Endothelial cell of umbilical vein (primary cell): ENCODE measurements around the gene SPEF2. TPM values are rescaled to one million over a fixed set of nuclear protein-coding genes. Genes with fewer than 3 reads are reported as not detected.

Experiments
- BruUV-seq: library from RNA; stranded (reverse); fragments of 400-500 nt; replicated peaks from 2 replicates; lab custom pipeline; 2021; lab: Mats Ljungman, UMichigan
- CTCF ChIA-PET: fragments of 300-600, 350-600 bp; sonication (Branson Sonifier 250); formaldehyde crosslinking; loops from one replicate; lab custom pipeline; 2021; ENCODE audit warnings: antibody characterized with exemption, inconsistent platforms; lab: Charles Lee
- POLR2A ChIA-PET: fragments of 300-600, 350-600 bp; sonication (Branson Sonifier 250); formaldehyde crosslinking; loops from one replicate; lab custom pipeline; 2021; ENCODE audit warnings: antibody characterized with exemption, inconsistent platforms; lab: Charles Lee
- DNase-seq: peaks from one replicate; pipeline ENCODE4 v3.0.0-alpha.2; 2011; ENCODE audit warnings: low read depth, low spot score
- FAIRE-seq: peaks from 2 replicates; lab custom pipeline; 2011; peaks lifted over from hg19 to GRCh38; lab: Jason Lieb, UNC
- H2AFZ ChIP-seq: 2 replicates; pipeline ENCODE4 v1.6.0; 2012; ENCODE audit warnings: low read depth, low read length, control low read depth, inconsistent platforms
- H3K27ac ChIP-seq: 2 replicates; pipeline ENCODE4 v1.5.1; 2011; ENCODE audit warnings: low read depth, mild to moderate bottlenecking, control low read depth, low read length, moderate library complexity; ENCODE audit not compliant: insufficient read depth
- H3K27me3 ChIP-seq, 2 experiments: 2 replicates each; pipeline versions ENCODE4 v1.6.0 to v1.6.1; 2011; ENCODE audit warnings: low read length in 2 of 2, mixed read lengths in 1 of 2; ENCODE audit not compliant: control insufficient read depth in 2 of 2, insufficient read depth in 2 of 2
- H3K36me3 ChIP-seq, 2 experiments: 2 replicates in 1 of 2; 3 replicates in 1 of 2; pipeline ENCODE4 v1.5.1; 2011; ENCODE audit warnings: low read length in 2 of 2, mild to moderate bottlenecking in 1 of 2, moderate library complexity in 1 of 2; ENCODE audit not compliant: control insufficient read depth in 2 of 2, insufficient read depth in 2 of 2; ENCODE audit errors: extremely low read depth in 1 of 2
- H3K4me1 ChIP-seq: 3 replicates; pipeline ENCODE4 v1.5.1; 2011; ENCODE audit warnings: mild to moderate bottlenecking, low read length; ENCODE audit not compliant: control insufficient read depth, insufficient read depth; ENCODE audit errors: extremely low read depth
- H3K4me2 ChIP-seq: 2 replicates; pipeline ENCODE4 v1.6.1; 2011; ENCODE audit warnings: low read length, control low read depth, mixed read lengths; ENCODE audit not compliant: insufficient read depth
- H3K4me3 ChIP-seq, 3 experiments: fragments of 200-600 bp in 1 of 3; sonication (generic), shearing (Covaris generic) in 1 of 3; replicated peaks in 1 of 3; 2 replicates each; pipeline ENCODE4 v1.5.1; 2011 to 2016; ENCODE audit warnings: control low read depth in 3 of 3, low read length in 3 of 3, mild to moderate bottlenecking in 2 of 3, inconsistent platforms in 1 of 3, low read depth in 1 of 3, moderate library complexity in 1 of 3; ENCODE audit not compliant: insufficient read depth in 1 of 3
- H3K79me2 ChIP-seq: 2 replicates; pipeline ENCODE4 v1.6.0; 2012; ENCODE audit warnings: low read length, inconsistent platforms; ENCODE audit not compliant: control insufficient read depth, insufficient read depth
- H3K9ac ChIP-seq: replicated peaks from 2 replicates; pipeline ENCODE3; 2011; ENCODE audit warnings: low read length, control low read depth; ENCODE audit not compliant: insufficient read depth; ENCODE audit errors: extremely low read depth
- H3K9me1 ChIP-seq: replicated peaks from 3 replicates; pipeline ENCODE4 v1.6.0; 2011; ENCODE audit warnings: mild to moderate bottlenecking, low read length; ENCODE audit not compliant: control insufficient read depth, insufficient read depth; ENCODE audit errors: extremely low read depth
- H3K9me3 ChIP-seq: replicated peaks from 2 replicates; pipeline ENCODE4 v1.5.1; 2012; ENCODE audit warnings: low read length, inconsistent platforms; ENCODE audit not compliant: control insufficient read depth, insufficient read depth
- H4K20me1 ChIP-seq: replicated peaks from 2 replicates; pipeline ENCODE3; 2011; ENCODE audit warnings: mild to moderate bottlenecking, low read length; ENCODE audit not compliant: control insufficient read depth, insufficient read depth; ENCODE audit errors: extremely low read depth
- CTCF ChIP-seq, 2 donors: IDR thresholded peaks; 1 replicate in 1 of 2; 2 replicates in 1 of 2; pipeline ENCODE4 v1.5.1; 2011; ENCODE audit warnings: low read length in 2 of 2, mild to moderate bottlenecking in 2 of 2, moderate library complexity in 2 of 2, control low read depth in 1 of 2, inconsistent platforms in 1 of 2, low read depth in 1 of 2; ENCODE audit not compliant: insufficient read depth in 1 of 2; ENCODE audit errors: extremely low read depth in 1 of 2
- EZH2 ChIP-seq: IDR thresholded peaks from 2 replicates; pipeline ENCODE4 v1.6.1; 2012; ENCODE audit warnings: borderline replicate concordance, low read depth, mild to moderate bottlenecking, moderate library complexity, low read length, inconsistent platforms; ENCODE audit not compliant: severe bottlenecking
- JUN ChIP-seq: IDR thresholded peaks from 2 replicates; pipeline ENCODE4 v1.6.1; 2011; ENCODE audit warnings: borderline replicate concordance, low read depth; ENCODE audit not compliant: insufficient read length, insufficient read depth
- MAX ChIP-seq: IDR thresholded peaks from 2 replicates; pipeline ENCODE4 v1.6.1; 2011; ENCODE audit not compliant: insufficient read depth, insufficient read length
- MYC ChIP-seq: IDR thresholded peaks from one replicate; pipeline ENCODE4 v1.6.1; 2011; ENCODE audit warnings: mild to moderate bottlenecking, low read depth, low read length
- POLR2AphosphoS5 ChIP-seq: IDR thresholded peaks from 2 replicates; pipeline ENCODE4 v1.6.1; 2012; ENCODE audit warnings: low read depth, mild to moderate bottlenecking, control low read depth, low read length, moderate library complexity; ENCODE audit not compliant: insufficient read depth
- dilution Hi-C: fragments of 300-500 bp; cut with MboI; formaldehyde crosslinking; loops from one replicate; pipeline ENCODE4 v1.15.0; 2019; ENCODE audit warnings: low sequenced_read_pairs; ENCODE audit not compliant: extremely low pct_ligation_motif_present
- intact Hi-C: fragments of 100-400 bp; cut with micrococcal nuclease; formaldehyde crosslinking; loops from one replicate; pipeline ENCODE4 v1.10.0; 2022
- polyA plus RNA-seq, 4 experiments: library from polyadenylated mRNA; depleted of rRNA in 3 of 4; stranded (reverse) in 3 of 4; unstranded in 1 of 4; fragments of >200 nt; gene quantifications; 2 replicates each; pipeline versions ENCODE4 v1.2.1 to v1.2.3, GENCODE V29; 2011 to 2012; ENCODE audit warnings: missing spikeins in 1 of 4
- total RNA-seq: library from RNA; stranded (reverse); gene quantifications from 2 replicates; pipeline ENCODE4 v1.2.3, GENCODE V29; 2021

The SPEF2 gene
- total and polyA plus RNA-seq, 2 donors (not counting 3 experiments of a cell fraction or from before 2014, with no cell fraction given), result 0.28 to 0.73 TPM

- ChIA-PET POLR2A (no interaction called here), CTCF (interaction anchor here (1.2 kb wide), 1 partner anchor 279 kb away, joined by 5 read pairs; no protein-coding TSS in a partner anchor)
- Histone ChIP-seq H3K9me3 (no peaks in the 10 kb centered on the region), H3K9me1 (no peaks in the 10 kb centered on the region), H2AFZ (no peak overlapping the region), H3K27me3 (no peaks in the 10 kb centered on the region), H4K20me1 (no peaks in the 10 kb centered on the region), H3K79me2 (no peaks in the 10 kb centered on the region), H3K36me3 (no peaks in the 10 kb centered on the region), H3K9ac (no peak overlapping the region), H3K27ac (no peak overlapping the region), H3K4me1 (no peaks in the 10 kb centered on the region), H3K4me2 (no peak overlapping the region), H3K4me3 (no peak overlapping the region)
- dilution Hi-C loops, result no loop called here
- DNase-seq, result no peak
- no peak for FAIRE-seq
- TF ChIP-seq JUN (no peak), CTCF (IDR thresholded peaks at IDR 0.05; ENCODE audit: extremely low read depth in 1 of 2, insufficient read depth in 1 of 2, low read depth in 1 of 2, low read length in 2 of 2) (no peak), MAX (no peak), POLR2AphosphoS5 (no peak), EZH2 (no peak), MYC (no peak)
- no TSS peak for BruUV-seq
- intact Hi-C loops, result no loop called here
Measured at GRCh38 chr5:35647128-35647527, 29.5 kb downstream of the SPEF2 start.
